NCI-H1436 treated with DMSO at 0.1 percent for 48 hours (cell line): ENCODE data around the gene MFSD2B.

Experiments
- DNase-seq: peaks from one replicate; lab custom pipeline; 2025; lab: John Stamatoyannopoulos, UW

MFSD2B gene

DNA sequence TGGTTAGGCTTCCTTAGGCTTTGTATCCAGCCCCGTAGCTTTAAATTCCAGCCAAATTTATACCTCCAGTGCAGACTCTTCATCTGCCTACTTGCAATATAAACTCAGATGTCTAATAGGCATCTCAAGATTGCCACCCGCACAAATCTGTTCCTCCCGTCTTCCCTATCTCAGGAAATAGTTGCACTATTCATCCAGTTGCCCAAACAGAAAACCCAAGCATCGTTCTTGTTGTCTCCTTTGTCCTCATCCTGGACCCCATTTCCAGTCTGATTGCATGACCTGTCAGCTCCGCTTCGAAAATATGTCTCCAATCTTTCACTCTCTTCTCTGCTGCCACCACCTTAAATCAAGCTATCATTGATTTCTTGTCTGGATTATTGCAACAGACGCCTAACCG lies 41.9 kb downstream of the MFSD2B start:
- DNase-seq: no peak

DNA sequence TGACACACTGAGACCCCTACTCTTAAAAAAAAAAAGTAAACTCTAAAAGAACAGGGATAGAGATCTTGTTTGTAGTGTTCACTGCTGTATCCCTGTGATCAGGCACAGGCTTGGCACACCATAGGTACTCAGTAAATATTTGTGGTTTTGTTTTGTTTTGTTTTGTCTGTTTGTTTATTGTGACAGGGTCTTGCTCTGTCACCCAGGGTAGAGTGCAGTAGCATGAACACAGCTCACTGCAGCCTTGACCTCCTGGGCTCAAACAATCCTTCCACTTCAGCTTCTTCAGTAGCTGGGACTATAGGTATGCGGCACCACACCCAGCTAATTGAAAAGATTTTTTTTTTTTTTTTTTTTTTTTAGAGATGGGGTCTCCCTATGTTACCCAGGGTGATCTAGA lies 43.1 kb downstream of the MFSD2B start:
- DNase-seq: no peak

DNA sequence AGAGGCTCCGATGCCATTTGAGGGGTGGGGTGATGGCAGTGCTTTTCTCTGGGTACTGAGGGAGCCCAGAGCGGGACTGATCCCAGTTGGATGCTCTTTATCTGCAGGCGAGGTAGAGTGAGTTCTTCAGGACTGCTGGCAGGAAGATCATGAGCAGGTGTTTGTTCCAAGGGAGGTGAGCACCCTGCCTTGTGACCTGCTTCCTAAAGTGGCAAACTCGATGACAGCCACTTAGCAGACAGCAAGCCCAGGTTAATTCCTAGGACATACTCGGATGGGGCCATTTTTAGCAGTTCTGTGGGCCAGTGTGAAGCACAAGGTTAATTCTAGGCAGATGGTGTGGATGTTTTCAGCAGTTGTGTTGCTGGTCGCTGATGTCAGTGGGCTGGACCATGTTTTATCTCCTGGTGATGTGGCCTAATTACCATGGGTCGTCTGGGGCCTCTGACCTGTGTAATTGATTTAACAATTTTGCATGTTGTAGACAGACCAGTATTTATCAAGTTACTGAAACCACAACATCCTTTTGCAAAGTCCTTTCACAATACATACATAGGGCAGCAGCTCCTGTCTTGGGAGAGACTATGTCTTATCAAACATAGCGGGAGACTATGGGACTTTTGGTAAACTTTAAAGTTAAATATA lies 44.6 kb downstream of the MFSD2B start:
- DNase-seq: no peak

DNA sequence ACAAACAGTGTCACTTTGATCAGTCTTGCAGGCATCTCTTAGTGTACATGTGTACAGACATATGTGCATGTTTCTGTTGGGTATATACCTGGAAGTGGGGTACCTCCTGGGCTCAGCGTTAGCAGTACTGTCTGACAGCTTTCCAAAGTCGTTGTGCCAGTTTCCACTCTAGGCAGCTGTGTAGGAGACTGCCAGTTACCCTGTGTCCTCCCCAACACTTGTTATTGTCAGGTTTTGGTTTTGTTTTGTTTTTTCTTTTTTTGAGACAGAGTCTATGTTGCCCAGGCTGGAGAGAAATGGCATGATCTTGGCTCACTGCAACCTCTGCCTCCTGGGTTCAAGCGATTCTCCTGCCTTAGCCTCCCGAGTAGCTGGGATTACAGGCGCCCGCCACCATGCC lies 45.9 kb downstream of the MFSD2B start:
- DNase-seq: no peak

DNA sequence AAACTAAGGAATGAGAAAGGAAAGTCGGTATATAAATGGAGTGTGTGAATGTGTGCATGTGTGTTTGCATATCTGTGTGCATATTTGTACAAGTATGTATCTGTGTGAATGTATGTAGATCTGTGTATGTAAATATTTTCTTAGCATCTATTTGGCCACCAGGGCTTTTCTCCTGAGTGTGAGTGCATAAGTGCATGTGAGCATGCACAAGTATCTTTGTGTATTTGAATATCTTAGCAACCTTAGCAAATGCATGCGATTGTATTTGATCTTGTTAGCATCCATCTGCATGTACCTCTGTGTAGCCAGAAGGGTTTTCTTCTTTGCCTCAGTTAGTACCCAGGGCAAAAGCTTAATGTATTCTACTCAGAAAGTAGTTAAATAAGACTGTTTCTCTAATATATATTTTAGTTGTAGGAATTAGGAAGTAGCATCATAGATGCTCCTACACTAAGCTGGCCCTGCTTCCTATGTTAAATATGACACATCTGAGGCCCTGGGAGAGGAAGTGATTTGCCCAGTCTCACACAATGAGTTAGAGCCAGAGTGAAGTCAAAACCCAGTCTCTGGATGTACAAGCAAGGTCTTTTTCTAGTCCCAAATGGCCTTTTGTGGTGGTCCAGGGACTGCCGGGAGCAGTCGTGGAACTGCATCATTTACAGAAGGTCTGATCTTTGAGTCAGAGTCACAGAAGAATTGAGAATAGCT lies 48.8 kb downstream of the MFSD2B start:
- DNase-seq: no peak

DNA sequence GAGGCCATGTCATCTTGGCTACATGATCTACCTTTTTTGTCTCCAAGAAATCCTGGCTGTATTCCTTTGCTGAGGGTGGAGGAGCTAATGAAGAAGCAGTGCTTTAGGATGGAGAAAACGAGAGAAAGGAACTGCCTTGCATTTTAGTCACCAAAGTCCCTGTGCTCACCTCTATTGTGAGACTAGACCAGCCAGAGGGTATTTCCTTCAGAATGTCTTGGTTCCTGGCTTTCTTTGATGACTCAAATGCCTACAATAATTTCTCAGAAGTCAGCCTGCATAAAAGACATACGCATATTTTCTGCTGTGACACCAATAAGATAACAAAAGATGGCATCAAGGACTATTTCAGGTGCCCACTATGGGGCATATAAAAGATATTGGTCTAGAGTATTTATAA lies 55.5 kb downstream of the MFSD2B start:
- no peak for DNase-seq

DNA sequence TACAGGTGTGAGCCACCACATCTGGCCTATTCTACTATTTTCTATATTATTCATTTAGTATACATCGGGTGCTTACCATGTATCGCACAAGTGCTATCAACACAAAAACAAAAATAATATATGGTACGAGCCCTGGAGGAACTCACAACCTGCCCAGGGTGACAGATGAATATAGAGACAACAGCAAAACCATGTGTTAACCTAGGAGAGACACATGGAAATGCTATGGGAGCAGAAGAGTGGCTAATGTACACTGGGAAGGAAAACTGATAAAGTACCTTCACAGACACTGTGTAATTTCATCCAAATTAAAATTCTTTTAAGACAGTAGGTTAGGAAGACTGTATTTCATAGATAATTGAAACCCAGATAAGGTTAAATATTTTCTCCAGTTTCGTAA lies 62.4 kb downstream of the MFSD2B start:
- no peak for DNase-seq

DNA sequence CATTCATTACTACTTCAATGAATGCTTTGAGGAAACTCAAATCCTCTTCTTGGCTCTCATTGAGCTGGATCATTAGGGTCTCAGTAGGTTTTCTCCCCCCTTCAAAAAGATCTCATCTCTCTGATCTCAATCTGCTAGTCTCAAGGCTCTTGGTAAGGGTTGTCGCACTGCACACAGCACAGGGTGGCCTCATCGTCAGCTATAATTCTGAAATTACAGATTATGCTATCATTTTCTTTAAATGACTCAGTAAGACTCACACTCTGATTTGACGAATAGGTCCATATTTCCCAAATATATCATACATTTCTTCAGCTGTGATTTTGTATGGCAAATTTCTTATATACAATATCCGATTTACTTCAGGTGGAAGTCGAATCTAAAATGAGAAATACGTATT lies 63.9 kb downstream of the MFSD2B start:
- no peak for DNase-seq

DNA sequence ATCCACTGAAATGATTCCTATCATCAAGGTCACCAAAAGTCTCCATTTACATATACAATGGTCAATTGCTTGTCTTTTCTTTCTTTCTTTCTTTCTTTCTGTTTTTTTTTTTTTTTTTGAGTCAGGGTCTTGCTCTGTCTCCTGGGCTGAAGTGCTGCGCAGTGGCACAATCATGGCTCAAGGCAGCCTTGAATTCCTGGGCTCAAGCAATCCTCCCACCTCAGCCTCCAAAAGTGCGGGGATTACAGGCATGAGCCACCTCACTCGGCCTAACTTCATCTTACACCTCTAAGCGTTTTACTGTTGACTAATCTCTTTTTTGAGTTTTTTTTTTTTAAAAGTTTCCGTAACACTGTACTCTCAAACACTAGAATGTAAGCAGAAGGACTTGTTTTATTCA lies 65.4 kb downstream of the MFSD2B start:
- DNase-seq: no peak
